H9 (cell line): ENCODE results near the gene ASMTL. TPM values are rescaled to one million over a fixed set of nuclear protein-coding genes. Genes with fewer than 3 reads are reported as not detected.

Source experiments
- DNase-seq: peaks from one replicate; pipeline ENCODE4 v3.0.0-alpha.2; 2017
- H2AFZ ChIP-seq: one replicate; pipeline ENCODE4 v1.6.1; 2013; ENCODE audit warnings: mild to moderate bottlenecking, low read length, control low read depth, moderate library complexity
- H2AK5ac ChIP-seq: 2 replicates; pipeline ENCODE4 v1.6.1; 2013; ENCODE audit warnings: low read length, control low read depth, mixed read lengths; ENCODE audit not compliant: insufficient read length
- H2BK120ac ChIP-seq: one replicate; pipeline ENCODE4 v1.6.1; 2013; ENCODE audit warnings: low read depth, mild to moderate bottlenecking, low read length, control low read depth, inconsistent platforms; ENCODE audit not compliant: poor library complexity, severe bottlenecking
- H2BK12ac ChIP-seq: 2 replicates; pipeline ENCODE4 v1.6.1; 2013; ENCODE audit warnings: low read length, control low read depth, mixed read lengths, low read depth; ENCODE audit not compliant: insufficient read length
- H2BK15ac ChIP-seq: 2 replicates; pipeline ENCODE4 v1.6.1; 2013; ENCODE audit warnings: low read depth, low read length, control low read depth
- H2BK20ac ChIP-seq: one replicate; pipeline ENCODE4 v1.6.1; 2013; ENCODE audit warnings: low read depth, mild to moderate bottlenecking, low read length, control low read depth, inconsistent platforms; ENCODE audit not compliant: poor library complexity, severe bottlenecking
- H2BK5ac ChIP-seq: 2 replicates; pipeline ENCODE4 v1.6.1; 2013; ENCODE audit warnings: low read length, control low read depth, mixed read lengths; ENCODE audit not compliant: insufficient read length
- H3K14ac ChIP-seq: 2 replicates; pipeline ENCODE4 v1.6.1; 2013; ENCODE audit warnings: low read length, control low read depth; ENCODE audit not compliant: insufficient read depth
- H3K18ac ChIP-seq: 2 replicates; pipeline ENCODE4 v1.6.1; 2013; ENCODE audit warnings: low read depth, mild to moderate bottlenecking, mixed read lengths, low read length, control low read depth; ENCODE audit not compliant: insufficient read length
- H3K23ac ChIP-seq: 2 replicates; pipeline ENCODE4 v1.6.1; 2013; ENCODE audit warnings: low read length, control low read depth, mixed read lengths, low read depth; ENCODE audit not compliant: insufficient read length
- H3K23me2 ChIP-seq: 2 replicates; pipeline ENCODE4 v1.6.1; 2013; ENCODE audit warnings: low read depth, mild to moderate bottlenecking, mixed read lengths, low read length, control low read depth; ENCODE audit not compliant: insufficient read length, poor library complexity, severe bottlenecking
- H3K27ac ChIP-seq: 2 replicates; pipeline ENCODE4 v1.5.1; 2013; ENCODE audit warnings: low read length, control low read depth, mixed read lengths, low read depth; ENCODE audit not compliant: insufficient read length
- H3K27me3 ChIP-seq: 2 replicates; pipeline ENCODE4 v1.6.1; 2013; ENCODE audit warnings: low read length, control low read depth, inconsistent platforms; ENCODE audit not compliant: insufficient read depth
- H3K4ac ChIP-seq: 2 replicates; pipeline ENCODE4 v1.6.1; 2013; ENCODE audit warnings: low read depth, mild to moderate bottlenecking, control low read depth, inconsistent platforms, low read length, moderate library complexity
- H3K4me1 ChIP-seq: 2 replicates; pipeline ENCODE4 v1.6.1; 2013; ENCODE audit warnings: low read length, control low read depth, inconsistent platforms; ENCODE audit not compliant: insufficient read depth
- H3K4me2 ChIP-seq: 2 replicates; pipeline ENCODE4 v1.6.1; 2013; ENCODE audit warnings: low read length, control low read depth, mixed read lengths; ENCODE audit not compliant: insufficient read length, insufficient read depth
- H3K56ac ChIP-seq: 2 replicates; pipeline ENCODE4 v1.6.1; 2013; ENCODE audit warnings: low read depth, mild to moderate bottlenecking, mixed read lengths, low read length, control low read depth; ENCODE audit not compliant: insufficient read length
- H3K79me1 ChIP-seq: 2 replicates; pipeline ENCODE4 v1.6.1; 2013; ENCODE audit warnings: low read depth, mild to moderate bottlenecking, moderate library complexity, low read length, control low read depth, inconsistent platforms; ENCODE audit not compliant: insufficient read depth, poor library complexity, severe bottlenecking
- H3K79me2 ChIP-seq: 2 replicates; pipeline ENCODE4 v1.6.1; 2013; ENCODE audit warnings: low read length, control low read depth, inconsistent platforms; ENCODE audit not compliant: insufficient read depth
- H3K9ac ChIP-seq: 2 replicates; pipeline ENCODE4 v1.6.1; 2013; ENCODE audit warnings: low read length, control low read depth, mixed read lengths; ENCODE audit not compliant: insufficient read length; ENCODE audit errors: extremely low read depth
- H3K9me3 ChIP-seq: one replicate; pipeline ENCODE4 v1.6.1; 2013; ENCODE audit warnings: low read depth, low read length, inconsistent platforms; ENCODE audit not compliant: control insufficient read depth
- H3T11ph ChIP-seq: one replicate; pipeline ENCODE4 v1.6.1; 2013; ENCODE audit warnings: mild to moderate bottlenecking, low read length, control low read depth, inconsistent platforms
- H4K20me1 ChIP-seq: one replicate; pipeline ENCODE4 v1.6.1; 2013; ENCODE audit not compliant: control insufficient read depth, insufficient read length, insufficient read depth
- H4K5ac ChIP-seq: 2 replicates; pipeline ENCODE4 v1.6.1; 2013; ENCODE audit warnings: low read depth, mild to moderate bottlenecking, mixed read lengths, low read length, control low read depth; ENCODE audit not compliant: insufficient read length
- H4K8ac ChIP-seq: replicated peaks from 2 replicates; pipeline ENCODE4 v1.6.1; 2013; ENCODE audit warnings: low read length, control low read depth, mixed read lengths, low read depth; ENCODE audit not compliant: insufficient read length
- H4K91ac ChIP-seq: 2 replicates; pipeline ENCODE4 v1.6.1; 2013; ENCODE audit warnings: low read depth, mild to moderate bottlenecking, moderate library complexity, mixed read lengths, low read length, control low read depth; ENCODE audit not compliant: insufficient read length
- H3K27ac Mint-ChIP-seq, 3 experiments: 2 replicates in 2 of 3; 3 replicates in 1 of 3; pipeline ENCODE4 v1.8.0; 2020 to 2021; ENCODE audit warnings: mixed read lengths in 3 of 3, mild to moderate bottlenecking in 1 of 3, moderate library complexity in 1 of 3
- H3K27me3 Mint-ChIP-seq: 2 replicates; pipeline ENCODE4 v1.8.0; 2021; ENCODE audit warnings: low read depth, mild to moderate bottlenecking, moderate library complexity, mixed read lengths
- H3K36me3 Mint-ChIP-seq, 3 experiments: 2 replicates in 2 of 3; 3 replicates in 1 of 3; pipeline ENCODE4 v1.8.0; 2020 to 2021; ENCODE audit warnings: low read depth in 3 of 3, mixed read lengths in 3 of 3; ENCODE audit not compliant: insufficient read depth in 1 of 3
- H3K4me1 Mint-ChIP-seq, 2 experiments: 2 replicates each; pipeline ENCODE4 v1.8.0; 2020; ENCODE audit warnings: mixed read lengths in 2 of 2
- H3K4me3 Mint-ChIP-seq, 2 experiments: 2 replicates in 1 of 2; 3 replicates in 1 of 2; pipeline ENCODE4 v1.8.0; 2020 to 2021; ENCODE audit warnings: mild to moderate bottlenecking in 2 of 2, mixed read lengths in 2 of 2, moderate library complexity in 1 of 2
- H3K9me3 Mint-ChIP-seq, 2 experiments: 2 replicates in 1 of 2; 3 replicates in 1 of 2; pipeline ENCODE4 v1.8.0; 2020; ENCODE audit warnings: mild to moderate bottlenecking in 2 of 2, mixed read lengths in 2 of 2, moderate library complexity in 1 of 2
- whole genome bisulfite sequencing: extraction: QIAGEN DNeasy Blood & Tissue Kit; methylation state at CpG from one replicate; pipeline ENCODE4 v1.1.7; 2013; ENCODE audit warnings: missing lambda C conversion rate, low lambda C conversion rate, mixed read lengths; ENCODE audit not compliant: insufficient read length; ENCODE audit errors: extremely low coverage; 5-methylcytosine and 5-hydroxymethylcytosine counted together
- total RNA-seq: library from RNA; stranded (reverse); gene quantifications from 2 replicates; pipeline ENCODE4 v1.2.1, GENCODE V29; 2021
- TF ChIP-seq, protein P1 (sequence below): fragments of 200-600 bp; sonication (generic); conservative IDR thresholded peaks from 3 replicates; pipeline ENCODE4 v1.8.0; 2021; ENCODE audit warnings: antibody characterized with exemption, mild to moderate bottlenecking

ASMTL gene
- total RNA-seq, 1 experiment from 2014 or later, result 59.8 TPM

DNA sequence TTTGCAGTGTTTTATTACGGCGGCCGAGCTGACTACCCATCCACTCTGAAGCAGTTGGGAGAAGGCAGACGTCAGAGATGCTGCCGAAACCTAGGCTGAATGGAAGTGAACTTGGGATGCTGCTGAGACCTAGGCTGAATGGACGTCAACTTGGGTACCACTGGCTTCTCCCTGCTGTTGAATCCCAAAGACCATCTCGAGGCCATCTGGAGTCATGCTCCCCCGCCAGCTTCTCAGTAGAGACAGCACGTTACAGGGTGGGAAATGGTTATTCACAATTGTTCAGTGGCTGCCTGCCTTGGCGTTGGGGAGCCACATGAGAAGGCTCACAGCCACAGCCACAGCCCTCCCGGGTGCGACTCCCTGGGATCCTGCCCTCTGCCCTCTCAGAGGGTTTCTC is 43.4 kb upstream of the ASMTL start:
- no peaks in the 10 kb centered on the region for H3K79me2 ChIP-seq
- H3K14ac ChIP-seq, result no peak overlapping the region
- no peak overlapping the region for H4K91ac ChIP-seq
- TF ChIP-seq, protein P1, sequence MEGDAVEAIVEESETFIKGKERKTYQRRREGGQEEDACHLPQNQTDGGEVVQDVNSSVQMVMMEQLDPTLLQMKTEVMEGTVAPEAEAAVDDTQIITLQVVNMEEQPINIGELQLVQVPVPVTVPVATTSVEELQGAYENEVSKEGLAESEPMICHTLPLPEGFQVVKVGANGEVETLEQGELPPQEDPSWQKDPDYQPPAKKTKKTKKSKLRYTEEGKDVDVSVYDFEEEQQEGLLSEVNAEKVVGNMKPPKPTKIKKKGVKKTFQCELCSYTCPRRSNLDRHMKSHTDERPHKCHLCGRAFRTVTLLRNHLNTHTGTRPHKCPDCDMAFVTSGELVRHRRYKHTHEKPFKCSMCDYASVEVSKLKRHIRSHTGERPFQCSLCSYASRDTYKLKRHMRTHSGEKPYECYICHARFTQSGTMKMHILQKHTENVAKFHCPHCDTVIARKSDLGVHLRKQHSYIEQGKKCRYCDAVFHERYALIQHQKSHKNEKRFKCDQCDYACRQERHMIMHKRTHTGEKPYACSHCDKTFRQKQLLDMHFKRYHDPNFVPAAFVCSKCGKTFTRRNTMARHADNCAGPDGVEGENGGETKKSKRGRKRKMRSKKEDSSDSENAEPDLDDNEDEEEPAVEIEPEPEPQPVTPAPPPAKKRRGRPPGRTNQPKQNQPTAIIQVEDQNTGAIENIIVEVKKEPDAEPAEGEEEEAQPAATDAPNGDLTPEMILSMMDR, result no peak
- Mint-ChIP-seq H3K27me3 (peaks cover 5% of the 10 kb centered on the region), H3K9me3 (peaks cover 10 to 13% of the 10 kb centered on the region in 2 experiments), H3K36me3 (no peaks in the 10 kb centered on the region; a peak in 1 of 7 replicates), H3K4me1 (peaks cover 3 to 8% of the 10 kb centered on the region in 2 experiments; a peak in 3 of 4 replicates), H3K4me3 (no peak overlapping the region; a peak in 1 of 5 replicates), H3K27ac (no peak overlapping the region)
- no peak overlapping the region for H3K56ac ChIP-seq
- H3K4ac ChIP-seq, result no peak overlapping the region
- H3K27ac ChIP-seq, result no peak overlapping the region
- H2BK12ac ChIP-seq, result no peak overlapping the region
- H3K9me3 ChIP-seq, result no peaks in the 10 kb centered on the region
- no peak overlapping the region for H4K8ac ChIP-seq
- WGBS, result no CpG with 5 or more reads among the region's 12 CpGs
- H3K23me2 ChIP-seq, result no peaks in the 10 kb centered on the region
- no peaks in the 10 kb centered on the region for H3K4me1 ChIP-seq
- H2BK120ac ChIP-seq, result no peak overlapping the region
- no peak overlapping the region for H3K9ac ChIP-seq
- H4K20me1 ChIP-seq, result no peaks in the 10 kb centered on the region
- no peak overlapping the region for H3K23ac ChIP-seq
- H3K27me3 ChIP-seq, result no peaks in the 10 kb centered on the region
- DNase-seq, result no peak
- H2BK15ac ChIP-seq, result no peak overlapping the region
- no peak overlapping the region for H4K5ac ChIP-seq
- H3K18ac ChIP-seq, result no peak overlapping the region
- H3T11ph ChIP-seq, result no peak overlapping the region
- no peaks in the 10 kb centered on the region for H3K79me1 ChIP-seq
- H2BK5ac ChIP-seq, result no peak overlapping the region
- no peak overlapping the region for H2AK5ac ChIP-seq
- no peak overlapping the region for H3K4me2 ChIP-seq
- H2BK20ac ChIP-seq, result no peak overlapping the region
- H2AFZ ChIP-seq, result no peak overlapping the region
